ENCODE data around the gene SIX3.

SIX3 gene

DNA sequence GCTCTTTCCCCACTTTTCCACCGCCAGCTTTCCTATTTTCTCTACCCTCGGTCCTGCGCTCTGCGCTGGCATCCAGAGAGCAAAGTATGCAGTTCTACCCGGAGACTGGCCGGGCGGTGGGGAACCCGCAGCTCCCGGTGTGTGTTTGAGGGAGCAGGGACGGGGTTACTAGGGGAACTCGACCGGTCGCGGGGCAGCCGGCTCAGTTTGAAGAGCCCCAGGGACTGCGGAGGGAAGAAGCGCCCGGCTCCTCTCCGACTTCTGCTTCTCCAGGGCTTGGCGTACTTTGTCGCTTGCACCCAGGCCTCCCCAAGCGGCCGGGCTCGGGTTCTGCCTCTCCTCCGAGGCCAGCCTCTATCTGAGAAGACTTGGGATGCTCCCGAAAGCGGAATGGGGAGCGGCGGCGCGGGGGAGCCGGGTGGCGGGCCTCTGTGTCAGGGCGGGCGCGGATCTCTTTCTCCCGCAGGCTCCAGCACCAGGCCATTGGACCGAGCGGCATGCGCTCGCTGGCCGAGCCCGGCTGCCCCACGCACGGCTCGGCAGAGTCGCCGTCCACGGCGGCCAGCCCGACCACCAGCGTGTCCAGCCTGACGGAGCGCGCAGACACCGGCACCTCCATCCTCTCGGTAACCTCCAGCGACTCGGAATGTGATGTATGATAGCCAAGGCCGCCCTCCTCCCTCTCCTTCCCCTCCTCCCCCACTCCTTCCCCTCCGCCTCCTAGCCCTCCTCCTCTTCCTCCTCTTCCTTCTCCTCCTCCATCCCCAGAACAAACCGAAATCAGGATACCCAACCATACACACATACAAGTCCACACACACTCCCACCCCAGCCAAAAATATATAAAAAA, 2.8 kb downstream of the SIX3 start:
- DNase-seq: no peak

DNA sequence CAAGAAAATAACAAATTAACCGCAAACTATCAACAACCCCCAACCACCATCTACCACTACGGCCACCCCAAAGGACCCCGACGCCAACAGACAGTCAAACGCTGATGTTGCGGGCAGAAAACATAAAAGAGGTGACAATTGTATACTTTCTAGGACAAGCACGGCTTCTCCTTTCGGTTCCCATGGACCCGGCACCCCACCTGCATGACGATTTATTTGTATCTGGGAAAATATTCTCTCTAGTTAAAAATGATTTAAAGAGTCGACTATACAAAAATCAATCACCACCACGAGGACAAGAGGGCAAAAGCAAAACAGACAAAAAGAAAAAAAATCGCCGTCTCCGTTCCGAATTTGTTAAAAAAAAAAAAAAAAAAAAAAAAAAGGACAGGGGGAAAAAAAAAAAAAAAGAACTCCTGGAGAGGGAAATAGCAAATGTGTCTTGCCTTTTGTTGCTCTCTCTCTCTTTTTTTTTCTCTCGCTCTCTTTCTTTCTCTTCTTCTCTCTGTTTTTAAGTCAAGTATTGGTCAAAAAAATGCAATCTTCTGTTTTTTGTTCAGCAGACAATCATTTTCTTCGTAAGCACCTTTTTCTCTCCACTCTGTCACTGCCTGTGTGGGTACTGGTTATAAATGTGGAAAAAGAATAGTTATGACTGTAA, 3.6 kb downstream of the SIX3 start:
- no peak for DNase-seq

DNA sequence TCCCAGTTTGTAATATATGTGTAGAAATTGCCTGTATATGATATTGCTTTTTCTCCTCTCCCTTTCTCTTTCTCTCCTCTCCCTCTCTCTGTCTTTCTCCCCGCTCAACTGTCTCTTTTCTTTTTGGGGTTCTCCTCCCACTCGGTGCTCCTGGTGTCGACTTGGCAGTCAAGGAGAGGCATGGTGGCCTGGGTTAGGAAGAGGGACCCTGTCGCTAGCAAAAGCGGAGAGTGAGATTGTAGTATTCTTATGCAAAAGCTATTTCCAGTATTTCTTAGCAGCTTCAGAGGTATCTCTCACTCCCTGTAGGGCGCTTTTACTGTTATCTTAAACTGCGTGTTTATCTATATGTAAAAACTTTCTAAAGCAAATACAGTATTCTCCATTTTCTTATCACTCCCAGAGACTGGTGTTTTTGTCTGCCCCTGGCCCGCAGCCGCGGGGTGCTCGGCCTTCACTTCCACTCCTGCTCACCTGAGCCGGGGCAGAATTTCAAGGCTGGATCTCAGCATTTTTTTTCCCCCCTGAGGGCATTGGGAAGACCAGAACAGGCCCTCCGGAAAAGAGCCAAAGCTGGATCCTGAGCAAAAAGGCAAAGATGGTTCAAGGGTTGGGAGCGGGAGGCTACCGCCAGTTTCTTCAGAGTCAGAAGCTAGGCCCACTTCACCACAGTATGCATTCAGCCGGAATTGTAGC, 4.3 kb downstream of the SIX3 start:
- DNase-seq: no peak

DNA sequence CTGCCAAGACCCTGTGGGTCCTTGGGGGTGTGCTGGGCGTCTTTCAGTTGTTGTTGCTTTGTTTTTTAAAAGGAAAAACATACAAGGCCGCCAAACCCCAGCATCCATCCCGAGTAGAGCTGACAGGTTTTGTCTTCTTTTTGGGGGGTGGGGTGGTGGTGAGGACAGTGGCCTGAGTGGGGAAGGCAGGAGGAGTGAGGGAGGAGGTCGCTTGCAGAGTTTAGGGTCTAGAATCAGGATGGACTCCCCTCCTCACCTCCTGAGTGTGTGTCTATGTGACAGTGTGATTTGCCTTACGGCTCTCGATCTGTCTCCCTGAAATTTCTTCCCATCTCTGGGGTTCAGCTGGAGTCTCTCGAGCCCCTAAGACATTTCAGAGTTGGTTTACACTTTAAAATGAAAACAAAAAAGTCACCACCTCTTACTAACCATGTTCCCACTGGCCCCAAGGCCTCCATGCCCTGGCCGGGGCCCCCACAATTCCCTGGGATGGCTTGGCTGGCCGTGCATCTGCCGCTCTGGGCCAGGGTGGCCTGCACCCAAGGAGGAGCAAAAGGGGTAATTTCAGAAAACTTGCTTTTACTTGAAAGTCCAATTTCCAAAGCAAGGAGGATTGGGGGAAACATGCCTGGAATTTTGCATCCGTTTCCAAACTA, 5.0 kb downstream of the SIX3 start:
- no peak for DNase-seq

DNA sequence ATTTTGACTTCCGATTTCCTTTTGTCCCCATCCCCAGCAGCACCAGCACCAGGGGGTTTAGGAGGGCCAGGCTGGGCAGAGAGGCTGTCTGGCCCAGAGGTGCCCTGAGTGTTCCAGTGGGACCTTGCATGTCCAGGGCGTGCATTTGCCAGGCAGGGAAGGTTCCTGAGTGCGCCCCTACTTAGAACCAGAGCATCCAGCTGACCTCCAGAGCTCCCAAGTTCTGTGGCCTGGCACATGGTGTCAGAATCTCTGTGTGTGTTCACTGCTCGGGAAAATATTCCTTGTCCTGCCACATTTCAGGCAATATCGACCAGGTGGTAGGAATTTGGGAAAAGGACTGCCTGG, 5.5 kb downstream of the SIX3 start:
- no peak for DNase-seq

DNA sequence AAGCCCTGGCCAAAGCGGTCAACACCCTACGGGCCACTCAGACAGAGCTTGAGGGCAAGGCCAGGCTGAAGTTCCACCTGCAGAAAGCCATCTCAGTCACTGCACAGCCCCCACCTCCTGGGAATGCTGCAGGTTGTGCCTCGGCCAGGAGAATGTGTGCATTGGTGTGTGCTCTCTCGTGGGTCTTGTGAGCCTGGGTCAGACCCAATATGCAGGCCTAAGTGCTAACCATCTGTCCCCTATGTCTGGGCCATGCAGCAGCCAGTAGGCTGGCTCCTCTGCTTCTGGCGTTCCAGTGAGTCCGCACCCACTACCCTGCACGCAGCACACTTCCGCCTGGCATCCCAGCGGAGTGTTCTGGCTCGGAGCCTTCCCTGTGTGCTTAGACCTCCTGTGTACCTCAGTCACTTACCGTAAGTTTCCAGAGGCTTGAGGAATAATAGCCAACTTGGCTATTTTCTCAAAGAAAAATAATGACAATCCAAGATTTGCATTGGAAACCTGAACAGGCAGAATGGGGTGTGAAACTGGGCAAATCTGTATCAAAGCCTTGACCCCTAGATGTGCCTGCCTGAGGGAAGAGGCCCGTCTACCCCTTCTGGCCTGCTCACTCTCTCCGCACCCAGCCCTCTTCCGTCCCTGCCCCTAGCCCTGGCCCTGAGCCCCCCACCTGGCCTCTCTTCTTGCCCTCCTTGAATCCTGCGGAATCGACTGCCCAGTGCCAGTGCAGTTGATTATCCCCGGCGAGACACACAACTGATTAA, 7.2 kb downstream of the SIX3 start:
- DNase-seq: no peak

DNA sequence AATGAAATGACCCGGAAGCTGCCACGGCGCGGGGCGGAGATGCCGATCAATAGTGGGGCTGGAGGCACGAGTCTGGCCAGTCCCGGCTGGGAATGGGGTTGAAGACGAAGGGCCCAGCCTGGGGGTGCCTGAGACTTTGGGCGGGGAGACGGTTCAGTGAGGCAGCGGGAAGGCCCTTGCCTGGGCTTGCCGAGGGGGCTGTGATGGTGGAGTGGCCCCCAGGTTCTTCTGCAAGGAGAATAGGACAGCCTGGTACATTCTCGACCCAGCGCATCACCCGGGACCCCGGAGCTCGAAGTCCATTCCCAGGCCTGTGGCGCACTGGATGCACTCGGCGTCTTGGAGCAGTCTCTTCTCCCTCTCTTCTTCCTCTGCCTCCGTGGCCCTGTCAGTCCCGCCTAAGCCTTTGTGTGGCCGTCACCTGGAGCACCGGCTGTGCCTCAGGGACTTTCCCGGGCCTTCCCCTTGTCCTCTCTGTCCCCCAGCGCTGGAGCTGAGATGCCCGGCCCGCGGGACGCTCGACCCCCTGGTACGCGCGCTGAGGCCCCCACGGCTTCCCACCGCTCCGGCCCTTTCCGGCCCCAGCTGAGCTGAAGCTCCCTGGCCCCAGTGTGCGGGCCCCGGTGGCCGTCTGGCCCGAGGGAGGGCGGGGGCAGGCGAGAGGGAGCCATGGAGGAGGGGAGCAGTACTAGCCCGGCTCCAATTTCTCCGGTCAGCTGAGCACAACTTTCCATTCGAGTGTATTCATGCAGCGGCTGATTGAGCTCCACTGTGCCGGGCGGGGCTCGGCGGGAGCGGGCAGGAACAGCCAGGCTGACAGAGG, 8.0 kb downstream of the SIX3 start:
- DNase-seq: no peak

DNA sequence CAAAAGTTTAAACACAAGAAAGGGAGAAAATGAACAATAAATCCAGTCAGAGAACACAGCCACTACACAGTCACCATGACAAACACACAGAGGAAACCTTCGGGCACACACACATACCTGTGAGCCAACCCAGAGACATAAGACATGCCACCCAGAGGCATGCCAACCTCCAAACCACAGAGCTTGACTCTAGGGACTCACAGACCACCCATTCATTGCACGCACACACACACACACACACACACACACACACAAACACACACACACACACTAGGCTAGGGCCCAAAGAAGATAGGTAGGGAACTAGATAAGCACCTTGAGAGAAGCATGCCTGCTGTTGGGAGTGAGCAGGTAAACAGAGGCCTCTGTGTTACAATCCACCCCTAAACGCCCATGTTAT, 9.1 kb downstream of the SIX3 start:
- DNase-seq: no peak

DNA sequence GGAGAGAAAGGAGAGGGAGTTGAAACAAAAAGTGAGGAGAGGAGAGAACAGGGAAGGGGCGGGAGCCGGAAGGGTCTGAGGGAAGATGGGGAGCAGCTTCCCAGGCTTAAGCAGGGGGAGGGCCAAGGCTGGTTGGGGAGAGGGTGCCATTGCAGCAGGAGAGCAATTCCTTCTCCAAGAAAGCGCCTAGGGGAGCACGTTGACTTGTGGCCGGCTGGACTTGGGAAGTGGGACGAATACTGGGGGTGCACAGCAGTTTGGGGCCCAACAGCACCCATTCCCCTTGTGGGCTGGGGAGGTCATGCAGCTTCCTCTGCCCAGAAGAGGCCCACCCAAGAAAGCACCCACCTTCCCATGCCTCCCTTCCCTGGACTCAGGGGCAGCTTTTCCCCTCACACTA, 9.6 kb downstream of the SIX3 start:
- DNase-seq: no peak

DNA sequence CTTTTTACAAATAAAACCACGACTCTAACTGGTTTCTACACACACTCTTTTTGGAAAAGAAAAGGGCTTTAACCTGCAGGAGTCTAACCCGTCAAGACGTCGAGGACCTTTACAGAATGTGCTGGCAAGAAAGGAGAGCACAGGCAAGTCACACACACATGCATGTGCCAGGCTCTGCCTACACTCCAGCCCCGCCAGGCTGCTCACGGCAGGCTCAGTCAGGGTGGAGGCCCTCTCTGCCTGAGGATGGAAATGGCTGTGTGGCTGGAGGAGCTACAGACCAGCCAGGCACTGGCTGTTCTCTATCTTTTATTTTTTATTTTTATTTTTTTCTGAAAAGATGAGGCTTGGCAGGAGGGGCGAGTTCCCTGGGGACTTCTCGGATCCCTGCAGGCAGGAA, 10.2 kb downstream of the SIX3 start:
- DNase-seq: no peak

DNA sequence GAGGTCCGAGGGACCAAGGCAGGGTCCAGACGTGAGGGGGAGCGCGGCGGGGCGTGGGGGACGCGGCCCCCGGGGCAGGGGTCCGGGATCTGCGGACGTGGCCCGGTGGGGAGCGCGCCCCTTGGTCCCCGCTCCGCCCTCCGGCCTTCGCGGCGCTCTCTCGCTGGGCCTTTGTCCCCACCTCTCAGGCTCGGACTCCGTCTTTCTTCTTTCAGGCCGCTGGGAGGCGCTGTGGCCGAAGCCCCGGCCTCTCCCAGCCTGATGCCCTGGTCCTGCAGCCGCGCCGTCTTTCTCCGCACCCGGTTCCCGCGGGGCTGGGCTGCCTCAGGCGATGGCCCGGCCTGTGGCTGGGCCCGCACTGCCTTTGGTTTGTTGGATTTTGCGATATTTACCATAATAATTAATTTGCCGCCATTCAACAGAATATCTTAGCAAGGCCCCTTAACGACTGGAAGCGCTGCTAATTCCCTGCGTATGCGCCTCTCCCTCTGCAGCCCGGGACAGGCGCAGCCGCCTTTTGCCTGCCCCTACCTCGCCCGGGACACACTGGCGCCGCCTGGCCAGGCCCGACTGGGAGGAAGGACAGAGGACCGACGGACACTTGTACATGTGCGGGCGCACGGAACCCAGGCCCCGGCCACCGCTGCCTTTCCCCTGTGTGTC, 10.8 kb downstream of the SIX3 start:
- DNase-seq: no peak

DNA sequence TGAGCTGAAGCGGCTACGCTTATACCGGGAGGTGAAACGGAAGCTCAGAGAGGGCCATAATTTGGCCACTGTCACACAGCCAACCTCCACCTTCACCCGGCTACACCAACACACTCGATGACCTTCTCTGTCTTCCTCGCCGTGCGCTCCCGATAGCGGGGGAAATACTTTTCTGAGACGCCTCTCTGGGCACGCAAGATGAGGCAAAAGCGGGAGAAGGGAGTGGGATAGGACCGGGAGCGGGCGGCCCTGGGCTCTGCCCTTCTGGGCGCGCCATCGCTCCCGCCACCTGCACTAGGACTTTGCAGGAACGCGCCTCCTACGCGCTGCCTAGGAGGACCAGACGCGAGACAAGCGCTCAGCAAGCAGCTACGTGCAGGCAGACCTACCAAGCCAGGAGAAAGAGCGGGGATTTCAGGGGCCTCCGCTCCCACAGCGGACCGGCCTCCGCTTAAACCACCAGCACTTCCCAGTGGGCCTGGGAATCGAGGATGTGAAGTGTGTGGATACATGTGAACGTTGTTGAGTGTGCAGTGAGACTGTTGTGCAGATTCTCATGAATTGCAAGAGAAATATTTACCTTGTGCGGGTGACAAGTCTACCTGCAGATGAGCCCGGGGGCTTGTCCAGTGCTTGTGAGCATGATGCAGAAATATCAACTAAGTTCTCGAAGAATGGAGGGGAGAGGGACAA, 11.4 kb downstream of the SIX3 start:
- no peak for DNase-seq

DNA sequence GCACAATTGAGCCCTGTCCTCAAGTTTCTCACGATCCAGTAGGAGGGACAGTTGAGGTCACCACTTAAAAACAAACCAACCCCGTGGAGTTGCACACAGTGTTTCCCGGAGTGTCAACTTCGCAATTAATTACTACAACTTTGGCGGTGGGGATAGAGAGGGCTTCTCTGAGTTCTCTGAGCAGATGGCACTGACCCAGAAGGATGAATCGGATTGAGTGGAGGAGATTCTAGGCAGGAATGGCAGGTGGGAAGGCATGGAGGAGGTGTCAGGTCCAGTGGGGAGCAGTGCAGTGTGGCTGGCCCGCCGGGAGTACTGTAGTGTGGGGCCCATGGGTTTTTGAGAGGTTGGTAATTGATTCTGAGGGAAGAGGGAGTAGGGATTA, 12.0 kb downstream of the SIX3 start:
- no peak for DNase-seq

DNA sequence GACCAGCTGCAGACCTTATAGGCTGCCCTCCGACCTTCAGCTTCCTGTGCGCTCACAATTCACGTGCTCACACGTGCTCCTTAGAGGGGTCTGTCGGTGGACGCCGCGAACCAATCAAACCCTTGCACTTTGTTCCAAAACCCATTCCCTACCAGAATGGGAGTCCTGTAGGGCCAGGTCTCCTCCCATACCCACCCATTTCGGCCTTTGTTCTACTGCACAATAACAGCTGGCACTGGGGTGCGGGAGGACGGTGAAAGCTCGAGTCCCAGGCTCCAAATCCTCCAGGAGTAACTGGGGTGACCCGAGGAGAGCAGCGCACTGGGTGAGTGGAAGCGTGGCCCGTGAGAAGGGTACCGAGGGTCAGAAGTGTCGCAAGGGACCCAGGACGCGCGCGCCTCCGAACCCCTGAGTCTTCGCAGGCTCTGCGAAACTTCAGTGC, 13.0 kb downstream of the SIX3 start:
- DNase-seq: no peak

DNA sequence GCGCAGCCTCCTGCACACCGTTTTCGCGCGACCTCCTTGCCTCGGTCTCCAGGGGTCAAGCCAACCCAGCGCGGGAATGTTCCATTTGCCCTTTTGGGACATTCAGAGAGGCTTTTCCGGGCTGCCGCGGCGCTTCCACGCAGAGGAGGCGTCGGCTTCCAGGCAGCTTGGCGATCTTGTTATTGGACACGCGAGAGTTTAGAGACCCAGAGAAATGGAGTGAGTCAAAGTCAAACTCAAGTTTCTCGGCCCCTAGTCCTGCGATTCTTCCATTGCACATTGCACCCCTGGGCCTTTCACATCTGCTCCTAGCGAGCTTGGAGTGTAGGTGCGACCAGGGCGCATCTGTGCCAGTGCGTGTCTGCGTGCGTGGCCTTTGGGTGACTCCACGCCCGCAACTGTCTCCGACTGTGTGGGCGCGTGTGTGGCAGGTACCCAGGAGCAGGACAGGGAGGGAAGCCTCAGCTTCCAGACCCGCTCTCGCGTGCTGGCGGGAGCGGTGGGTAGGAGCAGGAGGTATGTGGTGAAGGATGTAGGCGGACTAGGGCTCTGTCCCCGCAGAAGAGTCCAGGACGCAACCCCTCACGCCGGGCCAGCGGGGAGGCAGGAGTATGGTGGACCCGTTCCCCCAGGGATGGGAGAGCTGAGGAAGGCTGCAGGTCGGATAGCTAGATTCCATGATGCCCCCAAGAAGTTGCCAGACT, 13.5 kb downstream of the SIX3 start:
- DNase-seq: no peak

DNA sequence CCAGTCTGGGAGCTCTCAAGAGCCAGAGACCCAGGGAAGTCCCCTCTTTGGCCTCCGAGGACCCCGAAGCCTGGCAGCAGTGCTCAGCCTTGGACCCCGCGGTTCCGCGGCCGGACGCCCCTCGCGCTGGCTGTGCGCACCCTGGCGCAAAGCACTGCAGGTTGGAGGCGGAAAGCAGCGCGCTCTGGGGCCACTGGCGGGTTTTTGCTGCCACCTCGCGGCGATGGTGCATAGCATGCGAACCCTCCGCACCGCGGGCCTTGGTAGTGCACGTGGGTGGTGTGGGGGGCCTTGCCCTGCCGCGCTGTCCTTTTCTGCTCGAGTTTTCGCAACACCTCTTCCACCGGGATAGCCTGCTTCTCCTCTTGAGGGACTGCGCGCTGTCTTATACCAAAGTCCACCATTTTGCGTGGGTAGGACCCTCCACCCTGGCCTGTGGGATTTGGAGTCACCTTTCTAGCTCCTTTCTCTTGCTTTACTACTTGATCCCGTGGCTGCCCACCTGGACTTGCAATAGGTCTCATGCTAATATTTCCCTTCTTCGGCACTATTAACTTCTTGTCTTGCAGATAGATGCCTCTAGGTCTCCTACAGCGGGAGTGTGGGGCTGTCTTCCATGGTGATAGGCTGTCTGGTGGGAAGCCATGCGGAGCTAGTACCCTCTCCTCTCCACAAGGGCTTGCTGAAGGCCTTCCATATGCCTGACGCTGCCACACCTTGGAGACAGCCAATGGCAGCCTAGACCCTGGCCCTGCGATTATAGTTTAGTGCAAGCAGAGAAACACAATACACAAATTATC, 14.3 kb downstream of the SIX3 start:
- DNase-seq: peak; percentile 65

DNA sequence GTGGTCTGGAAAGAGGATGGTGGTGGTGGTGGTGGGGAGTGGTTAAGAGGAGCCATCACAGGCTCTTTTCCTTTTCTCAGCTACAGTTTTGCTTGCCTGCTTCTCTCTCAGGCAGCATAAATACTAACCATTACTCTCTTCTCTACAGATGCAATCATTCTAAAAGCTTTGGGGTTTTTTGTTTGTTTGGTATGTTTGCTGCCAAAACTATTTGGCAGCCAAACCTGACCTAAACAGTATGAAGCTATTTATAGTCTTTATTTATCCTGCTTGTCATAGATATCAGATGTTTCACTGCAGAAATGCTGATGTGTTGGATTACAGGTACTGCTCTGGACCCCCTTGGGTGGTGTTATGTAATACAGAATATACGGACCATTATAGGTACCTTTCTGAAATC, 15.3 kb downstream of the SIX3 start:
- DNase-seq: no peak

DNA sequence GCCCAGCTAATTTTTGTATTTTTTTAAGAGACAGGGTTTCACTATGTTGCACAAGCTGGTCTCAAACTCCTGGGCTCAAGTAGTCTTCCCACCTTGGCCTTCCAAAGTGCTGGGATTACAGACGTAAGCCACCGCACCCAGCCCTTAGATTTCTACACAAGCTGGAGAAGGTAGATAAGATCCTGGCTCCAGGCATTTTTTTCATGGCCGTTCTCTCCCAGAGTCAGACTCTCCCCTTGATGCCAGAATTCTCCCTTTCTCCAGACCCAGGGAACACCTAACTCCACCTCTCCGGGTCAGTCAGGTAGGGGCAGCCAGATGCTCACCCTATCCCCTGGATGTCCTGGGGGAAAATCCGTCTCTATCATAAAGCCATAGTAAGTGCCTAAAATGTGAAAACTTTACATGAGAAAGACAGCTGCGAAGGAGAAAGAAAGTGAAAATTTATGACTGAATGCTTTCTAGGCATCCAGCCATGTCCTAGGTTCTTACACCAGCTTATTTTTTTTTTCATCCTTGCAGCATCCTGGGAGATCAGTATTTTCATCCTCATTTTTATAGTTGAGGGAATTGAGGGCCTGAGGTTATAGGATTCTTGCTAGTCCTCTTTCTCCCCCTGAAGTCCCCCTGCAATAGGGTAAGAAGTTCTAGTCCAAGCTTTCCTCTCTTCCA, 16.3 kb downstream of the SIX3 start:
- DNase-seq: no peak

DNA sequence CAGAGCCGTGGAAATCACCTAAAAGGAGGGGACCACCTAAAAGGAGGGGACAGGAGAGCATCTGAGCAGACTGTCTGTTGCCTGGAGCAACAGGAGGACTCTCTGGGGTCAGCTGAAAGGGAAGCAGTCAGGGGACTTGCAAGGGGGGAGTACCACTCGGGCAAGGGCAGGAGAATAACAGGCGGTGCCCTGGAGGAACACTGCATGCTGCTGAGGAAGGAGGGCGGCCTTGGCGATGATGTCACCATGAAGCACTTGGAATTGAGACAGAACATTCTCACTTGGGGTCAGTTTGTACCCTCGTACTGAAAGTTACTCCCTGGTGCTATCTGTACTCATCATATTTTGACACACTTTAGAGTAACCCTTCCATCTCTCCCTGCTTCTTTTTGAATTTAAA, 18.4 kb downstream of the SIX3 start:
- DNase-seq: no peak

Measured in CD4-positive, alpha-beta T cell treated with Interleukin-10 for 1 hour (primary cell).